GM10266 (cell line): ENCODE measurements around the gene MRRF.

Source experiments
- DNase-seq: peaks from one replicate; pipeline ENCODE4 v3.0.0; 2012; ENCODE audit errors: extremely low spot score
- CTCF ChIP-seq: IDR thresholded peaks from 2 replicates; pipeline ENCODE4 v1.5.1; 2012; ENCODE audit warnings: mild to moderate bottlenecking, low read depth; ENCODE audit not compliant: control insufficient read depth, insufficient read depth; ENCODE audit errors: missing control alignments

The MRRF gene

DNA sequence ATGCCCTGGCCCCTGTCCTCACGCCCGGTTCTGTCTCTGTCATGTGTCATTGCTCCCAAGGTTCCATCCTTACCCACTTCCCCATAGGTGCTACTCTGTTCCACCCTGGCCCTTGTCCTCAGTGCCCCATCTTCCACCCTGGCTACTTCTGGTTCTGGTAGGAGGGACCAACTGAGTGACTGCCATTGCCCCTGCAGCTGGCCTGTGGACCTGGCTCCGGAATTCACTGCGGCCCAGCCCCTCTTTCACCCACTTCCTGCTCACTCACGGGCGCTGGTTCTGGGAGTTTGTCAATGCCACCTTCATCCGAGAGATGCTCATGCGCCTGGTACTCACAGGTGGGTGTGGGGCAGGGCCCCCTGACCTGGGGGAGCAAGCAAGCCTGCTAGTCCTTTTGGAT is 113.6 kb downstream of the MRRF start:
- no peak for DNase-seq
- TF ChIP-seq CTCF, result no peak

DNA sequence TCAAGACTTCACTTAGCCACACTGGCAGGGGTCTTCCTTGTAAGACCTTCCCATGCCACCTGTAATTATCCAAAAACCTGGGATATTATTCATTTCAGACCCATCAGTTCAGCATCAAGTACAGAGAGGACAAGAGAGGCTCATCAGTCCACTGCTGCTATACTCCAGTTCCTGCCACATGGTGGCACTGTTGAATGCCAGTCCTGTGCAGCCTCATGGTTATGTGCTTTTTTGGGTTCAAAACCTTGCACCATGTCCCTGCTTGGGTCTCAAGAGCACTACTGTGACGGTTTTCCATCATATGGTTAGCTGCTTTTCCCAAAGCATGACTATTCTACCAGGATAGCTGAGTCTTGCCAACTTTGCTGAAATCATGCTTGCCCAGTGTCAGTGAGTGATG is 114.7 kb downstream of the MRRF start:
- peak; percentile 39 for TF ChIP-seq CTCF
- DNase-seq, result no peak

GRCh38 chr9:122380293-122380692 is 115.6 kb downstream of the MRRF start:
- TF ChIP-seq CTCF, result no peak

More at GRCh38 chr9:122380293-122380692, 115.6 kb downstream of the MRRF start:
- no peak for DNase-seq
